Measurements from ENCODE around the gene PTPRJ. TPM values are rescaled to one million over a fixed set of nuclear protein-coding genes. Genes with fewer than 3 reads are reported as not detected.

The PTPRJ gene
- polyA plus RNA-seq, 1 donor (not counting 4 experiments of a cell fraction or from before 2014, with no cell fraction given): 0.84 TPM

GRCh38 chr11:48103621-48104567, 123.5 kb downstream of the PTPRJ start:
- no peak for TF ChIP-seq EZH2 (IDR thresholded peaks at IDR 0.05; ENCODE audit: low read length)
- TF ChIP-seq, protein P1, sequence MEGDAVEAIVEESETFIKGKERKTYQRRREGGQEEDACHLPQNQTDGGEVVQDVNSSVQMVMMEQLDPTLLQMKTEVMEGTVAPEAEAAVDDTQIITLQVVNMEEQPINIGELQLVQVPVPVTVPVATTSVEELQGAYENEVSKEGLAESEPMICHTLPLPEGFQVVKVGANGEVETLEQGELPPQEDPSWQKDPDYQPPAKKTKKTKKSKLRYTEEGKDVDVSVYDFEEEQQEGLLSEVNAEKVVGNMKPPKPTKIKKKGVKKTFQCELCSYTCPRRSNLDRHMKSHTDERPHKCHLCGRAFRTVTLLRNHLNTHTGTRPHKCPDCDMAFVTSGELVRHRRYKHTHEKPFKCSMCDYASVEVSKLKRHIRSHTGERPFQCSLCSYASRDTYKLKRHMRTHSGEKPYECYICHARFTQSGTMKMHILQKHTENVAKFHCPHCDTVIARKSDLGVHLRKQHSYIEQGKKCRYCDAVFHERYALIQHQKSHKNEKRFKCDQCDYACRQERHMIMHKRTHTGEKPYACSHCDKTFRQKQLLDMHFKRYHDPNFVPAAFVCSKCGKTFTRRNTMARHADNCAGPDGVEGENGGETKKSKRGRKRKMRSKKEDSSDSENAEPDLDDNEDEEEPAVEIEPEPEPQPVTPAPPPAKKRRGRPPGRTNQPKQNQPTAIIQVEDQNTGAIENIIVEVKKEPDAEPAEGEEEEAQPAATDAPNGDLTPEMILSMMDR (optimal IDR thresholded peaks at IDR 0.05 in 1 of 3, IDR thresholded peaks at IDR 0.05 in 1 of 3, conservative IDR thresholded peaks at IDR 0.05 in 1 of 3; ENCODE audit: extremely low read depth in 1 of 3, insufficient read depth in 2 of 3, low read length in 3 of 3): no peak
- Histone ChIP-seq H3K27ac (ENCODE audit: control insufficient read depth, insufficient read depth, low read length) (no peak overlapping the region), H3K9me1 (ENCODE audit: control insufficient read depth, extremely low read depth, insufficient read depth, low read length) (no peaks in the 10 kb centered on the region), H3K79me2 (ENCODE audit: control insufficient read depth, insufficient read depth, low read length) (no peaks in the 10 kb centered on the region), H3K36me3 (ENCODE audit: control insufficient read depth in 2 of 2, extremely low read depth in 1 of 2, insufficient read depth in 2 of 2, low read length in 2 of 2) (no peaks in the 10 kb centered on the region), H3K9me3 (ENCODE audit: control insufficient read depth, low read depth, low read length) (no peaks in the 10 kb centered on the region), H2AFZ (ENCODE audit: control insufficient read depth, low read length) (no peak overlapping the region), H3K4me3 (ENCODE audit: control insufficient read depth in 2 of 3, extremely low read depth in 1 of 3, insufficient read depth in 2 of 3, low read depth in 1 of 3, low read length in 3 of 3) (no peak overlapping the region), H3K9ac (ENCODE audit: control insufficient read depth, extremely low read depth, insufficient read depth, low read length) (no peak overlapping the region), H3K27me3 (ENCODE audit: control insufficient read depth, extremely low read depth, insufficient read depth, low read length) (no peaks in the 10 kb centered on the region), H3K4me2 (ENCODE audit: control insufficient read depth, extremely low read depth, insufficient read depth, low read depth, low read length) (no peak overlapping the region), H3K4me1 (ENCODE audit: control insufficient read depth, extremely low read depth, insufficient read depth, low read length) (no peaks in the 10 kb centered on the region), H4K20me1 (ENCODE audit: control insufficient read depth, extremely low read depth, insufficient read depth, low read length) (no peaks in the 10 kb centered on the region)
- no peak for DNase-seq (ENCODE audit: low read depth, low spot score)
- no peak for FAIRE-seq
- dilution Hi-C loops (cut with MboI; ENCODE audit: extremely low pct_ligation_motif_present, low sequenced_read_pairs): no loop called here

DNA sequence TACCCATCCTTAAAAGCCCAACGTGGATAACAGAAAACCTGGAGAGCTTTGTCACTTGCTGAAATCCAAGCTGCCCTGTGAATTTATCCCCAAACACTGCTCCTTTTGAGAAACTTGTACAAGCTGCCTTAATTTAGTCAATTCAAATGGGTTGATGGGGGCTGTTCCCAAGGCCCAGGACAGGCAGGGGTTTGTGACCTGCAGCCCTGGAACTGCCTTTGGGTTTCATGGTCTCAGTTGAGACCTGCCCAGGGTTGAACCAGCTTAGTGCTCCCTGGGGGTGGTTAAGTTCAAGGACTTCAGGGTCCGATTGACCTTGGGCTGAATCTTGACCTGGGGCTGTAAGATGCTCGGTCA, 124.2 kb downstream of the PTPRJ start:
- dilution Hi-C loops (cut with MboI; ENCODE audit: extremely low pct_ligation_motif_present, low sequenced_read_pairs): no loop called here
- no peak for DNase-seq (ENCODE audit: low read depth, low spot score)

More for the DNA sequence above, 124.2 kb downstream of the PTPRJ start:
- Histone ChIP-seq H3K9ac (ENCODE audit: control insufficient read depth, extremely low read depth, insufficient read depth, low read length) (no peak overlapping the region), H3K9me3 (ENCODE audit: control insufficient read depth, low read depth, low read length) (no peaks in the 10 kb centered on the region), H3K4me2 (ENCODE audit: control insufficient read depth, extremely low read depth, insufficient read depth, low read depth, low read length) (no peak overlapping the region), H3K36me3 (ENCODE audit: control insufficient read depth in 2 of 2, extremely low read depth in 1 of 2, insufficient read depth in 2 of 2, low read length in 2 of 2) (no peaks in the 10 kb centered on the region), H3K4me1 (ENCODE audit: control insufficient read depth, extremely low read depth, insufficient read depth, low read length) (no peaks in the 10 kb centered on the region), H3K79me2 (ENCODE audit: control insufficient read depth, insufficient read depth, low read length) (no peaks in the 10 kb centered on the region), H4K20me1 (ENCODE audit: control insufficient read depth, extremely low read depth, insufficient read depth, low read length) (no peaks in the 10 kb centered on the region), H3K27me3 (ENCODE audit: control insufficient read depth, extremely low read depth, insufficient read depth, low read length) (no peaks in the 10 kb centered on the region), H3K9me1 (ENCODE audit: control insufficient read depth, extremely low read depth, insufficient read depth, low read length) (no peaks in the 10 kb centered on the region), H3K4me3 (ENCODE audit: control insufficient read depth in 2 of 3, extremely low read depth in 1 of 3, insufficient read depth in 2 of 3, low read depth in 1 of 3, low read length in 3 of 3) (no peak overlapping the region), H2AFZ (ENCODE audit: control insufficient read depth, low read length) (no peak overlapping the region), H3K27ac (ENCODE audit: control insufficient read depth, insufficient read depth, low read length) (no peak overlapping the region)
- TF ChIP-seq, protein P1 (optimal IDR thresholded peaks at IDR 0.05 in 1 of 3, IDR thresholded peaks at IDR 0.05 in 1 of 3, conservative IDR thresholded peaks at IDR 0.05 in 1 of 3; ENCODE audit: extremely low read depth in 1 of 3, insufficient read depth in 2 of 3, low read length in 3 of 3): no peak
- TF ChIP-seq EZH2 (IDR thresholded peaks at IDR 0.05; ENCODE audit: low read length): no peak
- no peak for FAIRE-seq
